M059J (cell line): ENCODE measurements around the gene PSEN2. TPM values are rescaled to one million over a fixed set of nuclear protein-coding genes. Genes with fewer than 3 reads are reported as not detected.
A peak's percentile ranks its signal among the peaks of the same experiment; 100 is the strongest.
"Not testable (repeated sequence)": the region's sequence is repeated elsewhere in the genome, so short reads cannot be mapped to it uniquely, and the experiment has no call there.

Experiments used
- DNase-seq: peaks from one replicate; pipeline ENCODE4 v3.0.0-alpha.2; 2012; ENCODE audit warnings: low read depth
- total RNA-seq: library from RNA; depleted of rRNA; stranded (reverse); fragments of >200 nt; shearing (Covaris generic); gene quantifications from 2 replicates; pipeline ENCODE4 v1.2.3, GENCODE V29; 2014

Gene PSEN2
- total RNA-seq, 1 experiment from 2014 or later = 31.2 TPM

DNA sequence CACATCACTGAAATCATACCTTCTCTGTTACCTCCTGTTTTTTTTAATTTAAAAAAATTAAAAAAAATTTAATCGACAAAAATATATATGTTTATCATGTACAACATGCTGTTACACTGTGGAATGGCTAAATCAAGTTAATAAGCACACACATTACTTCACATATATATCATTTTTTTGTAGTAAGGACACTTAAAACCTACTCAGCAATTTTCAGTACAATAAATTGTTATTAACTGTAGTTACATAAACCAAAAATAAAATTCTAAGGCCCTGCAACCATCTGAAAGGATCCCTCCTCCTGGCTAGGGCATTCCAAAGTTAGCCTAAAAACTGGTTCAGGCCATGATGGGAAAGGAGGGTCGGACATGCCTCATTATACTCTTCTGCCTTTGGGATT, 46.1 kb downstream of the PSEN2 start:
- no peak for DNase-seq

DNA sequence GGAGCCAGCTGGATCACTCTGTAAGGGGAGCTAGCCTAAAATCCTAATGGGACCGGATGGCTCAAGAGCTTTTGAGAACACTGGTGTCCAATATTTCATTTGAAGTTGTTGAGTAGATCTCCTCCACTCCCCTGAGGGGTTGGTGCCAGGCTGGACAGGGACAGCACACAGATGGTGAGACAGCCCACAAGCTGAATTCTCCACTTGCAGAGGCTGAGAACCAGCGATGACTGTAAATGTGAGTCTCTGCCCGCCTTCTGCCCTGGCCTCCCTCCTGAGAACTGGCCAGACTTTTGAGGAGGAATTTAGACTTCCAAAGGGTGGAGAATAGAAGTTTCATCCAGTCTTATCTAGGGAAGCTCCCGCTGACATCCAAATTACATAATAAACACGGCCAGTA, 49.2 kb downstream of the PSEN2 start:
- DNase-seq = no peak

DNA sequence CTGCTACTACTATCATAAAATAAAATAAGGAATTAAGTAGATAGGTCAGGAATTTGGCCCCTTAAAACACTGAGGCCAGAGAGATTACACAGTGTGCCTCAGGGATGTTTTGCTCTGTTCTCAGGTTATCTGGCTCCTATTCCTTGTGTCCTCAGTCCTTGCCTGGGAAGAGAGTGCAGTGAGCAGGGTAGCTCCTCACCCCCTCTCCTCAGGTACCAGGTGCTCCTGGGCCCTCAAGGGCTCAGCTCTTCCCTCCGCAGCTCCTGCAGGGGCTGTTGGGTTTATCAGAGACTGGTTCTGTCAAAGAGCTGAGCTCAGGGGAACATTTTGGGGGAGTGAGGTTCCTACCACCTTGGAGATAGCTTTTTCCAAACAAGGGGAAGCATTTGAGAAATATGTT, 49.6 kb downstream of the PSEN2 start:
- DNase-seq = no peak

DNA sequence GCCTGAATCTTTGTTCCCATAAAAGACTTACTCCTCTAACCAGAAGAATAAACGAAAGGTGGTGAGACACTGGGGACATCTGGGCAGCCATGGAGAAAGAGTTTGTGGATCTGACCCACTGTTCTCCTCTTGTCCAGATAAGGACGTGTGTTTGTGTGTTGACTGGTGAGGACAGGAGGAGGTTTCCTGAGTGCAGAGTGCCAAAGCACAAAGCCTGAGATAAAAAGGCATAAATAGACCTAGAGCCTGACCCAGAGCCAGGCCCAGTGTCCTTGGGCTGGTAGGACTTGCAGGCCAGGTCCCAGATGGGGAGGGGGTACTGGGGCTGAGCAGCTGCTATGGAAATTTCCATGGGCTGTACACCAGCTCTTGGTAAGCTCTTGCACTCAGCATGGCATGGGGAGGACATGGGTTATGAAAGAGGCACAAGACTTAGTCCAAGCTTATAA, 50.1 kb downstream of the PSEN2 start:
- DNase-seq = no peak

DNA sequence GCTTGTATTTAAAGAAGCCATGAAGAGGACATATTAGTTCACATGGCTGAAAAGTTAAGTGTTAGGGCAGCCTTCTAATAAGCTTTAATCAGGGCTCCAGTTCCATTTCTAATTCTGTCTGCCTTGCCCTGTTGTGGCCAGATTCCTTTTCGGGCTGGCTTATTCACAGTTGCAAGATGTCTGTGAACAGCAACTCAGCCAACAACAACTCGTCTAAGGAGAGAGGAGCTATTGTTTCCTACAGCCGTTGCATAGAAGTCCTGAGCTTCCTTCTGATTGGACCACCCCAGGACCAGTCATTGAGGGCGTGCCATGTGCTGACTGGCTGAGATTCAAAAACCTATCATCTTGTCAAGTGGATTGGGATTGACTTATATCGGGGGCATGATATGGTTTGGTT, 51.1 kb downstream of the PSEN2 start:
- no peak for DNase-seq

DNA sequence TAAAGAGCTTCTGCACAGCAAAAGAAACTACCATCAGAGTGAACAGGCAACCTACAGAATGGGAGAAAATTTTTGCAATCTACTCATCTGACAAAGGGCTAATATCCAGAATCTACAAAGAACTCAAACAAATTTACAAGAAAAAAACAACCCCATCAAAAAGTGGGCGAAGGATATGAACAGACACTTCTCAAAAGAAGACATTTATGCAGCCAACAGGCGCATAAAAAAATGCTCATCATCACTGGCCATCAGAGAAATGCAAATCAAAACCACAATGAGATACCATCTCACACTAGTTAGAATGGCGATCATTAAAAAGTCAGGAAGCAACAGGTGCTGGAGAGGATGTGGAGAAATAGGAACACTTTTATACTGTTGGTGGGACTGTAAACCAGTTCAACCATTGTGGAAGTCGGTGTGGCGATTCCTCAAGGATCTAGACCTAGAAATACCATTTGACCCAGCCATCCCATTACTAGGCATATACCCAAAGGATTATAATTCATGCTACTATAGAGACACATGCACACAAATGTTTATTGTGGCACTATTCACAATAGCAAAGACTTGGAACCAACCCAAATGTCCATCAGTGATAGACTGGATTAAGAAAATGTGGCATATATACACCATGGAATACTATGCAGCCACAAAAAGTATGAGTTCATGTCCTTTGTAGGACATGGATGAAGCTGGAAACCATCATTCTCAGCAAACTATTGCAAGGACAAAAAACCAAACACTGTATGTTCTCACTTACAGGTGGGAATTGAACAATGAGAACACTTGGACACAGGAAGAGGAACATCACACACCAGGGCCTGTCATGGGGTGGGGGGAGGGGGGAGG, 59.1 kb downstream of the PSEN2 start:
- DNase-seq = not testable (repeated sequence)

DNA sequence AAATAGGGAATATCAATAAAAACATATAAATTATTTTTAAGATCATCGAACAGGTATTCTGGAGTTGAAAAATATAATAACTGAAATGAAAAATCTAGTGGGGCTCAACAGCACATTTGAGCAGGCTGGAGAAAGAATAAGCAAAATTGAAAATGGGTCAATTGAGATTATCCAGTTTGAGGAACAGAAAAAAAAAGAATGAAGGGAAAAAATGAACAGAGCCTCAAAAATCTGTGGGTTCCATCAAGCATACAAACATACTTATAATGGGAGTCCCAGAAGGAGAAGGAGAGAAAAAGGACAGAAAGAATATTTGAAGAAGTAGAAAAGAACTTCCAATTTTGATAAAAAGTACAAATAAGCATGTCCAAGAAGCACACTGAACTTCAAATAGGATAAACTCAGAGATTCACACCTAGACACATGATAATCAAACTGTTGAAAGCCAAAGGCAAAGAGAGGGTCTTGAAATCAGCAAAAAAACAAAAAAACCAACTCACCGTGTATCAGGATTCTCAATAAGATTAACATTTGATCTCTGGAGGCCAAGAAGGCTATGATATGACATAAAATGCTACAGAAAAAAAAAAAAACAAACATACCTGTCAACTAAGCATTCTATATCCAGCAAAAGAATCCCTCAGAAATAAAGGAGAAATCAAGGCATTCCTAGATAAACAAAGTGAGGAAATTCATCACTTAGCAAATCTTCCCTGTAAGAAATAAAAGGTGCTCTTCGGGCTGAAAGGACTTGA, 64.2 kb downstream of the PSEN2 start:
- no peak for DNase-seq

GRCh38 chr1:226937940-226938725, 67.7 kb downstream of the PSEN2 start:
- DNase-seq = no peak

- peak; percentile 68 for DNase-seq
Observed at GRCh38 chr1:226938903-226939437, 68.6 kb downstream of the PSEN2 start.

DNA sequence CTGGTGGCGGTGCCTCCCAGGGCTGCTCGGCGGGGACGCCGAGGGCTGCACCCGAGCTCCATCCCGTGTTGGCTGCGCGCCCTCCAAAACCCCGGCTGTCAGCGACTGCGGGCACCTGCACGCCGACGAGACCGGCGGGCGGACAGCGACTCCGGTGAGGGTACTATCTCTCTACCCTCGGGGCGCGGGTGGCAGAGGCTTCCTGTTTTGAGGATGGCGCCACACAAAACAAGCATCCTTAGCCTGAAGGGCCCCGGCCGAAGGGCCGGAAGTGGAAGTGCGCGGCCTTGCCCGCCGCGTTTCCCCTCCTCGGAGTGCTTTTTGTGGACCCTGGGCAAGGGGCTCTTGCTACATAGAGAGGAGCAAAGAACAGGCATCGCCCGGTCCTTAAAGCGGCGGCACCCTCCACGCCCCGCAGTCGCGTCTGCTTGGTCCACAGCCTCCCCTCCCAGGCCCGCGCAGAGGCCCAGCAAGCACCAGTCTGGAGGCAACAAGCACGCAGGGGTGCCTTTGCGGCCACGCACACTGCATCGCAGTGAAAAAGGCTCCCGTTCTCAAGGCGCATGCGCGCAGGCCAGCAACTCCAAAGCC, 69.1 kb downstream of the PSEN2 start:
- peak; percentile 72 for DNase-seq

DNA sequence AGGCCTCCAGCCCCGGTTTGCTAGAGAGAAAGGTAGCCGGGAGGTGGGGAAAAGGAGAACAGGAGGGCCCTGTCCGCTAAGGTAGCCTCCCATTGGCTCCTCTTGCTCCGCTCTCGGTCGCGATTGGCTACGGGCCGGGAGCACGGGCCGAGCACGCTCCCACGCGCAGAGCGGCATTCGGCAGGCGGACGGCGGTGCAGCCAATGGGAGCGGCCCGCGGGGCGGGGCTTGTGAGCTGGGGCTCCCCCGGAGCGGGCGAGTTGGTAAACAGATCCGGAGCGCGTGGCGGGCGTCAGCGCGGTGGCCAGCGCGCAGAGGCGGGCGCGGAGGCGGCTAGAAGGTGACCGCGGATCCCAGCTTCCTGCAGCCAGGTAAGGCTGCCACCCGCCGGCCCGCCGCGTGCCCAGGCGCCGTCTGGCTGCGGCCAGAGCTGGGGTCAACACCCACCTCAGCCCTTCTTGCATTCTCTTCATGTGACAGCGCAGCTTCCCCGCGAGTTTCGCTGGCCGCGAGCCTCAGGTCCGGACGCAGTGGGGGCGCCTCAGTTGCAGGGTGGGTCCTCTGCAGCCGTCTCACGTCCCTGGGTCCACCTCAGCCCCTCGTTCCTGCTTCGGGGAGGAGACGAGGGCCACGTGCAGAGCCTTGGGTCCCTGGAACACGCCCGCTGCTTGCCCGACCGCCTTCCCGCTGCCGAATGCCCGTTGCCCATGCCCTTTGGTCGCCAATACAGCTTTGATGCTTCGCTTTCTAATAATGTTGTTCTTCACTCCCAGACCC, 69.8 kb downstream of the PSEN2 start, which contains the start of gene COQ8A:
COQ8A (plus strand) TSS at position 266 of the 777 bp plus-strand sequence. CDS start 21,092 bp downstream, outside the sequence.
- peak; percentile 100 for DNase-seq

DNA sequence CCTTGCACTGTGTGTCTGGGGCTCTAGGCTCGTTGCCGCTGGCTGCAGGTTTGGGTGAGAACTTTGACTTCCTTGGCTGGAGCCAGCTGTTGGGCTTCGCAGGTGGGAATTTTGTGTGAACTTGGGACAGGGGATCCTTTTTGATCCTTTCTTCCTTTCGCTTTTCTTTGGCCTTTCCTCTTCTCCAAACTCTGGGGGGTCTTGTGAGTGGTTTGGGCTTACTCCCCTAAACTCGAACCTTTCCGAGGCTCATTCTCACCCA, 70.3 kb downstream of the PSEN2 start:
- DNase-seq = no peak

- no peak for DNase-seq
Observed at GRCh38 chr1:226942392-226942791, 72.0 kb downstream of the PSEN2 start.

DNA sequence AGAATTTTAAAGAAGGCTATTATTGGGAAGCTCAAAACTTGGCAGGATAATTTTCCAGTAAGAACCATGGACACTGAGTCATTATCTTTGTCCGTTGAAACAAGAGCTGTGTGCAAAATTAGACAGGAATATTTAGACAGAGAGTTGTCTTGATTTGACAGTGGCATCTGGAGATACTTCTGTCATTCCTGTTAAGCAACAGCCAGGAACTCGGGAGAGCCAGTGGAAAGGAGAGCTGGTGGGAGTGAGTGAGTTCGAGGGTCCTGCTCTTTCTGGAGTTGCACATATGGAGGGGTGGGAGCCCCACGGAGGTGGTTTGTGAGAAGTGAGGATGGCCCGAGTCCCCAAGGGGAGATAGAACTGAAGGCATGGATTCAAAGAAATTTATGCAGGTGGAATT, 72.7 kb downstream of the PSEN2 start:
- DNase-seq = no peak

DNA sequence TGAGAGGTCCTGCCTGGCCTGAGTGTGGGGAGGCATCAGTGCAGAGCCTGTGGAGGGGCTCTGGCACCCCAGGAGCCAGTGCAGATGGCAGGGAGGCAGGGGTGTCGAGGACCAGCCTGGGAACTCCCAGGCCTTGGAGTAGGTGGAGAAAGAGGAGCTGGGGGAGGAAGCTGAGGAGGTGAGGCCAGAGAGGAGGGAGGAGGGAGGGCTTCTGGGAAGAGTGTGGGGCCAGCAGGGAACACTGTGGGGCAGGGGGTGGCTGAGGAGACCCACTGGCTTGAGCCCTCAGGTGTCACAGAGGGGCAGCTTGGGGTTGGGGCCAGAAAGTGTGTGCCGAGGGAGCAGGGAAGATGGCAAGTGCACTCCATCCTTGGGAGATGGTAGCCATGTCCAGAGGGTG, 73.5 kb downstream of the PSEN2 start:
- DNase-seq = no peak

GRCh38 chr1:226945106-226945857, 74.9 kb downstream of the PSEN2 start:
- DNase-seq = no peak
